ENCODE results near the gene GLCE. TPM values are rescaled to one million over a fixed set of nuclear protein-coding genes. Genes with fewer than 3 reads are reported as not detected.

GLCE gene
- total RNA-seq, 1 experiment from 2014 or later, result 10.2 TPM

- ChIA-PET POLR2A (no interaction called here), CTCF (no interaction called here)
- H3K36me3 Mint-ChIP-seq (ENCODE audit: insufficient read depth, unreplicated experiment), result no peaks in the 10 kb centered on the region
- no peak for TF ChIP-seq CTCF (IDR thresholded peaks at IDR 0.05; ENCODE audit: insufficient read depth in 1 of 2, low read depth in 1 of 2, low read length in 1 of 2, severe bottlenecking in 1 of 2, unreplicated experiment in 1 of 2)
- no TSS peak for BruUV-seq (replicated peaks)
- no peak overlapping the region for H3K4me3 Mint-ChIP-seq (ENCODE audit: unreplicated experiment)
- intact Hi-C loops (cut with micrococcal nuclease; ENCODE audit: unreplicated experiment), result no loop called here
- H3K4me1 Mint-ChIP-seq (ENCODE audit: low read depth, unreplicated experiment), result peaks cover 17% of the 10 kb centered on the region
- Histone ChIP-seq H3K27me3 (replicated peaks; ENCODE audit: control insufficient read depth, insufficient read depth, low read length) (no peaks in the 10 kb centered on the region), H3K4me1 (peaks cover 13% of the 10 kb centered on the region), H3K36me3 (ENCODE audit: control insufficient read depth, insufficient read depth, low read length) (no peaks in the 10 kb centered on the region), H3K4me3 (ENCODE audit: low read depth, low read length) (no peak overlapping the region), H3K9me3 (no peaks in the 10 kb centered on the region)
- DNase-seq, result peak in 1 of 2 experiments; percentile 0
- no peaks in the 10 kb centered on the region for H3K9me3 Mint-ChIP-seq (ENCODE audit: unreplicated experiment)
- no peaks in the 10 kb centered on the region for H3K27me3 Mint-ChIP-seq (ENCODE audit: insufficient read depth, unreplicated experiment)
- no peak overlapping the region for H3K27ac Mint-ChIP-seq (ENCODE audit: unreplicated experiment)
Observed at GRCh38 chr15:69314736-69315135, 154.3 kb downstream of the GLCE start.

GRCh38 chr15:69315402-69316110, 155.1 kb downstream of the GLCE start:
- Histone ChIP-seq H3K27me3 (replicated peaks; ENCODE audit: control insufficient read depth, insufficient read depth, low read length) (no peaks in the 10 kb centered on the region), H3K36me3 (ENCODE audit: control insufficient read depth, insufficient read depth, low read length) (no peaks in the 10 kb centered on the region), H3K4me1 (peaks cover 13% of the 10 kb centered on the region), H3K4me3 (ENCODE audit: low read depth, low read length) (no peak overlapping the region), H3K9me3 (no peaks in the 10 kb centered on the region)
- Mint-ChIP-seq H3K36me3 (ENCODE audit: insufficient read depth, unreplicated experiment) (no peaks in the 10 kb centered on the region), H3K4me1 (ENCODE audit: low read depth, unreplicated experiment) (peaks cover 17% of the 10 kb centered on the region), H3K9me3 (ENCODE audit: unreplicated experiment) (no peaks in the 10 kb centered on the region), H3K27ac (ENCODE audit: unreplicated experiment) (no peak overlapping the region), H3K4me3 (ENCODE audit: unreplicated experiment) (no peak overlapping the region), H3K27me3 (ENCODE audit: insufficient read depth, unreplicated experiment) (no peaks in the 10 kb centered on the region)
- DNase-seq, result peak in 1 of 2 experiments; percentile 18
- POLR2A ChIA-PET, result no interaction called here
- CTCF ChIA-PET, result no interaction called here
- no peak for TF ChIP-seq CTCF (IDR thresholded peaks at IDR 0.05; ENCODE audit: insufficient read depth in 1 of 2, low read depth in 1 of 2, low read length in 1 of 2, severe bottlenecking in 1 of 2, unreplicated experiment in 1 of 2)
- intact Hi-C loops (cut with micrococcal nuclease; ENCODE audit: unreplicated experiment), result no loop called here
- BruUV-seq (replicated peaks), result no TSS peak

- Mint-ChIP-seq H3K27ac (ENCODE audit: unreplicated experiment) (no peak overlapping the region), H3K27me3 (ENCODE audit: insufficient read depth, unreplicated experiment) (no peaks in the 10 kb centered on the region), H3K4me1 (ENCODE audit: low read depth, unreplicated experiment) (peaks cover 11% of the 10 kb centered on the region), H3K4me3 (ENCODE audit: unreplicated experiment) (no peak overlapping the region), H3K36me3 (ENCODE audit: insufficient read depth, unreplicated experiment) (no peaks in the 10 kb centered on the region), H3K9me3 (ENCODE audit: unreplicated experiment) (no peaks in the 10 kb centered on the region)
- no TSS peak for BruUV-seq (replicated peaks)
- H3K9me3 ChIP-seq, result no peaks in the 10 kb centered on the region
- TF ChIP-seq CTCF (IDR thresholded peaks at IDR 0.05; ENCODE audit: insufficient read depth in 1 of 2, low read depth in 1 of 2, low read length in 1 of 2, severe bottlenecking in 1 of 2, unreplicated experiment in 1 of 2), result no peak
- no peaks in the 10 kb centered on the region for H3K27me3 ChIP-seq (replicated peaks; ENCODE audit: control insufficient read depth, insufficient read depth, low read length)
- ChIA-PET CTCF (no interaction called here), POLR2A (no interaction called here)
- no peak for DNase-seq
- H3K4me3 ChIP-seq (ENCODE audit: low read depth, low read length), result no peak overlapping the region
- peaks cover 13% of the 10 kb centered on the region for H3K4me1 ChIP-seq
- H3K36me3 ChIP-seq (ENCODE audit: control insufficient read depth, insufficient read depth, low read length), result no peaks in the 10 kb centered on the region
- intact Hi-C loops (cut with micrococcal nuclease; ENCODE audit: unreplicated experiment), result no loop called here
Observed at GRCh38 chr15:69316291-69316690, 155.9 kb downstream of the GLCE start.
